ENCODE measurements around the gene PLAA. TPM values are rescaled to one million over a fixed set of nuclear protein-coding genes. Genes with fewer than 3 reads are reported as not detected.
A peak's percentile ranks its signal among the peaks of the same experiment; 100 is the strongest.

The PLAA gene
- total and polyA plus RNA-seq, 8 donors = 0.58 to 71.0 (median 10.4) TPM

- TF ChIP-seq EP300 (IDR thresholded peaks at IDR 0.05) (no peak), CTCF (IDR thresholded peaks at IDR 0.05) (no peak), POLR2AphosphoS5 (IDR thresholded peaks at IDR 0.05) (no peak), POLR2A (IDR thresholded peaks at IDR 0.05) (no peak)
- H3K27ac ChIP-seq = peak overlapping the region in 4 of 5 donors; percentile 93 to 99 (median 96)
- intact Hi-C loops (cut with DNase I; ENCODE audit: low total_unique reads) = no loop called here
- H3K36me3 ChIP-seq = peaks cover 0 to 8% (median 0%) of the 10 kb centered on the region in 4 donors
- no peaks in the 10 kb centered on the region for H3K9me3 ChIP-seq
- peak in 1 of 2 donors; percentile 19 for DNase-seq
- H3K27me3 ChIP-seq = no peaks in the 10 kb centered on the region
- peak overlapping the region; percentile 74 to 84 (median 78) for H3K4me3 ChIP-seq
- WGBS, 5 donors = 0 to 1% (median 1%) methylated on average over 9 of the region's 9 CpGs
- peaks cover 22 to 41% (median 33%) of the 10 kb centered on the region in 4 donors for H3K4me1 ChIP-seq
These were observed 694 bp upstream of the PLAA start for GRCh38 chr9:26947736-26948135.

- peak overlapping the region in 1 of 5 donors; percentile 99 for H3K27ac ChIP-seq
- peaks cover 22 to 52% (median 36%) of the 10 kb centered on the region in 4 donors for H3K4me1 ChIP-seq
- no peaks in the 10 kb centered on the region for H3K9me3 ChIP-seq
- WGBS, 5 donors = 14 to 27% (median 19%) methylated on average over 2 of the region's 2 CpGs
- TF ChIP-seq POLR2AphosphoS5 (IDR thresholded peaks at IDR 0.05) (no peak), CTCF (IDR thresholded peaks at IDR 0.05) (no peak), POLR2A (IDR thresholded peaks at IDR 0.05) (no peak), EP300 (IDR thresholded peaks at IDR 0.05) (no peak)
- peak overlapping the region; percentile 74 to 84 (median 78) for H3K4me3 ChIP-seq
- intact Hi-C loops (cut with DNase I; ENCODE audit: low total_unique reads) = no loop called here
- no peak for DNase-seq
- peaks cover 0 to 8% (median 0%) of the 10 kb centered on the region in 4 donors for H3K36me3 ChIP-seq
- no peaks in the 10 kb centered on the region for H3K27me3 ChIP-seq
These were observed 1.5 kb downstream of the PLAA start for GRCh38 chr9:26945591-26945990.

GRCh38 chr9:26940779-26941178, 6.3 kb downstream of the PLAA start:
- Histone ChIP-seq H3K27me3 (no peaks in the 10 kb centered on the region), H3K4me1 (peaks cover 19 to 55% (median 36%) of the 10 kb centered on the region in 4 donors), H3K4me3 (no peak overlapping the region), H3K36me3 (peaks cover 0 to 8% (median 0%) of the 10 kb centered on the region in 4 donors), H3K27ac (no peak overlapping the region), H3K9me3 (peaks cover 0 to 8% (median 4%) of the 10 kb centered on the region in 4 donors)
- intact Hi-C loops (cut with DNase I; ENCODE audit: low total_unique reads) = no loop called here
- no peak for DNase-seq
- TF ChIP-seq POLR2AphosphoS5 (IDR thresholded peaks at IDR 0.05) (no peak), EP300 (IDR thresholded peaks at IDR 0.05) (no peak), CTCF (IDR thresholded peaks at IDR 0.05) (no peak), POLR2A (IDR thresholded peaks at IDR 0.05) (no peak)
- WGBS, 5 donors = 89 to 97% (median 93%) methylated on average over 1 of the region's 1 CpG

DNA sequence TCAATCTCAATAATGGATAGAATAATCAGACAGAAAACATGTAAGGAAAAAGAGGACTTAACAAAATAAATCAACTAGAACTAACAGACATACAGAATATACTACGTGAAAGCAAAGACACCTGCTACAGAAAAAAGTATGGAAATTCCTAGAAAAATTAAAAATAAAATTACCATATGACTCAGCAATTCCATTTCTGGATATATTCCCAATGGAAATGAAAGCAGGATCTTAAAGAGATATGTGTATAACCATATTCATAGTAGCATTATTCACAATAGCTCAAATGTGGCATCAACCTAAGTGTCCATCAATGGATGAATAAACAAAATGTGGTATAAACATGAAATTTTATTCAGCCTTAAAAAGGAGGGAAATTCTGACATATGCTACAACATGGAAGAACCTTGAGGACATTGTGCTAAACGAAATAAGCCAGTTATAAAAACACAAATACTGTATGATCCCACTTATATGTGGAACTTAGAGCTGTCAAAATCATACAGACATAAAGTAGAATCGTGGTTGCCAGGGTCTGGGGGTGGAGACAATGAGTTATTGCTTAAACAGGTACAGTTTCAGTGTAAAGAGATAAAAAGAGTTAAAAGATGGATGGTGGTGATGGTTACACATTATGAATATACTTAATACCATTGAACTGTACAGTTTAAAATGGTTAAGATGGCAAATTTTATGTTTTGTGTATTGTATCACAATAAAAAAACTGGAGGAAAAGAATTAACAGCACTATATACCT, 6.9 kb downstream of the PLAA start:
- H3K27me3 ChIP-seq = no peaks in the 10 kb centered on the region
- peaks cover 13 to 55% (median 33%) of the 10 kb centered on the region in 4 donors for H3K4me1 ChIP-seq
- no peak overlapping the region for H3K4me3 ChIP-seq
- H3K36me3 ChIP-seq = peaks cover 0 to 8% (median 0%) of the 10 kb centered on the region in 4 donors
- intact Hi-C loops (cut with DNase I; ENCODE audit: low total_unique reads) = no loop called here
- TF ChIP-seq POLR2A (IDR thresholded peaks at IDR 0.05) (no peak), EP300 (IDR thresholded peaks at IDR 0.05) (no peak), POLR2AphosphoS5 (IDR thresholded peaks at IDR 0.05) (no peak), CTCF (IDR thresholded peaks at IDR 0.05) (no peak)
- DNase-seq = no peak
- peaks cover 0 to 8% (median 4%) of the 10 kb centered on the region in 4 donors for H3K9me3 ChIP-seq
- no peak overlapping the region for H3K27ac ChIP-seq
- whole genome bisulfite sequencing, 5 donors = 81 to 88% (median 87%) methylated on average over 3 of the region's 3 CpGs
